Vagina (tissue), 2 donors: ENCODE data around the gene KIF18A.

Experiments
- CTCF ChIP-seq, 3 experiments: fragments of 450-650 bp in 2 of 3; fragments of 200-600 bp in 1 of 3; sonication (generic) in 1 of 3; IDR thresholded peaks; one replicate each; pipeline ENCODE4 v1.5.1; 2017 to 2019; ENCODE audit warnings: antibody characterized with exemption in 3 of 3, mild to moderate bottlenecking in 2 of 3, moderate library complexity in 2 of 3
- POLR2A ChIP-seq, 2 donors: fragments of 450-650 bp; IDR thresholded peaks; one replicate each; pipeline ENCODE4 v1.6.1; 2017; ENCODE audit warnings: antibody characterized with exemption in 2 of 2, mild to moderate bottlenecking in 2 of 2, moderate library complexity in 2 of 2
- POLR2AphosphoS5 ChIP-seq, 2 donors: sonication (generic); formaldehyde crosslinking; IDR thresholded peaks; one replicate each; pipeline ENCODE4 v1.9.0; 2017; ENCODE audit warnings: antibody characterized with exemption in 2 of 2, mild to moderate bottlenecking in 2 of 2, low read depth in 1 of 2; ENCODE audit not compliant: insufficient read depth in 1 of 2

GRCh38 chr11:28107191-28107749, 686 bp downstream of the KIF18A start:
- TF ChIP-seq POLR2AphosphoS5 (IDR thresholded peaks at IDR 0.05; ENCODE audit: insufficient read depth in 1 of 2, low read depth in 1 of 2): no peak
- TF ChIP-seq CTCF (IDR thresholded peaks at IDR 0.05): no peak
- no peak for TF ChIP-seq POLR2A (IDR thresholded peaks at IDR 0.05)
